ENCODE data around the gene SPATA21.

The SPATA21 gene

GRCh38 chr1:16450863-16451481 is 13.7 kb upstream of the SPATA21 start:
- DNase-seq = no peak

- DNase-seq = no peak
These were observed 12.4 kb upstream of the SPATA21 start for GRCh38 chr1:16449666-16450065.

DNA sequence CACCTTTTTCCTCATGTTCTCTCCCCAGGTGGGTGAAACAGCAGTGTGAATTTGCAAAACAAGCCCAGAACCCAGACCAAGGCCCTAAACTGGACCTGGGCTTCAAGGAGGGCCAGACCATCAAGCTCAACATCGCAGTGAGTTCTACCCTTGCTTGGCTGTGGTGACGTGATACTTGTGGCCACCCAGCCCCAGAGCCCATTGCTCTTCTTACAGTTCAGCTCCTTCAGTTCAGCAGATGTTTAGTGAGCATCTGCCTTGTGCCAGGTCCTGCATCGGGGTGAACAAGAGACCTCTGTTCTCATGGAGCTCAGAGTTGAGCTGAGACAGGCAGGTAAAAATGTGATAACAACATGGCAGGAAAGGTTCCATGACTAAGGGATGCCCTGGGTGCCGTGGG is 11.8 kb upstream of the SPATA21 start:
- no peak for DNase-seq

DNA sequence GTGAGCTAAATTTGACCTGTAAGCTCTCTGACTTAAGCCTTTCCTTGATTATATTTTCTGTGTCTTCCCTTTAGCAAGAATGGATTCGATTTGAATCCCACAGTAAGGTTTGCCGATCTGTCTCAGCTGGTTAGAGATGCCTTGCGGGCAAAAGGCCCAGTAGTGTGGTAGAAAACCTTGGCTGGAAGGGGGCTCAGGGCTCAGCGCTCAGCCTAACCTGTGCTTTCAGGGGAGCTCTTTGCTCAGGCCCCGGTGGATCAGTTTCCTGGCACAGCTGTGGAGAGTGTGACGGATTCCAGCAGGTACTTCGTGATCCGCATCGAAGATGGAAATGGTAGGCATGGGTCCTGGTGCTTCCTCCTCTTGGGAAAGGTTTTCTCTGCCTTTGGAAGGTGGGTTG is 10.4 kb upstream of the SPATA21 start:
- no peak for DNase-seq

DNA sequence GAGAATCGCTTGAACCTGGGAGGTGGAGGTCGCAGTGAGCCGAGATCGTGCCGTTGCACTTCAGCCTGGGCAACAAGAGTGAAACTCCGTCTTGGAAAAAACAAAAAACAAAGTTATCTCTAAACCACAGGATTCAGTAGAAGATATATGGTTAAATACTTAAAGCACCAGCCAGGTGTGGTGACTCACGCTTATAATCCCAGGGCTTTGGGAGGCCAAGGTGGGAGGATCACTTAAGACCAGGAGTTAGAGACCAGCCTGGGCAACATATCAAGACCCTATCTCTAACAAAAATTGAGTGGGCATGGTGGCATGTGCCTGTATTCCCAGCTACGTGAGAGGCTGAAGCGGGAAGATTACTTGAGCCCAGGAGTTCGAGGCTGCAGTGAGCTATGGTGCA is 8.9 kb upstream of the SPATA21 start:
- no peak for DNase-seq

DNA sequence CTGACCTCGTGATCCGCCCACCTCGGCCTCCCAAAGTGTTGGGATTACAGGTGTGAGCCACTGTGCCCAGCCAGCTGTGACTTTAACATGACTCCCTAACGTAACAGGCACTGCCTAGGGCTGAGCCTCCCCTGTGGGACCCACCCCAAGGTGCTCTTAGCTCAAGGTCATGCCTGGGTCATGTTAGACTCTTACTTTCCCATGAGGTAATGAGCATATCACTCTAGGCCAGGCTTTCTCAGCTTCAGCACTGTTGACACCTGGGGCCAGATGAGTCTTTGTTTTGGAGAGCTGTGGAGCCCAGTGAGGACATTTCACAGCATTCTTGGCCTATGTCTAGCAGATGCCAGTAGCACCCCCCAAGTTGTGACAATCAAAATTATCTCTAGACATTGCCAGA is 7.8 kb upstream of the SPATA21 start:
- no peak for DNase-seq

DNA sequence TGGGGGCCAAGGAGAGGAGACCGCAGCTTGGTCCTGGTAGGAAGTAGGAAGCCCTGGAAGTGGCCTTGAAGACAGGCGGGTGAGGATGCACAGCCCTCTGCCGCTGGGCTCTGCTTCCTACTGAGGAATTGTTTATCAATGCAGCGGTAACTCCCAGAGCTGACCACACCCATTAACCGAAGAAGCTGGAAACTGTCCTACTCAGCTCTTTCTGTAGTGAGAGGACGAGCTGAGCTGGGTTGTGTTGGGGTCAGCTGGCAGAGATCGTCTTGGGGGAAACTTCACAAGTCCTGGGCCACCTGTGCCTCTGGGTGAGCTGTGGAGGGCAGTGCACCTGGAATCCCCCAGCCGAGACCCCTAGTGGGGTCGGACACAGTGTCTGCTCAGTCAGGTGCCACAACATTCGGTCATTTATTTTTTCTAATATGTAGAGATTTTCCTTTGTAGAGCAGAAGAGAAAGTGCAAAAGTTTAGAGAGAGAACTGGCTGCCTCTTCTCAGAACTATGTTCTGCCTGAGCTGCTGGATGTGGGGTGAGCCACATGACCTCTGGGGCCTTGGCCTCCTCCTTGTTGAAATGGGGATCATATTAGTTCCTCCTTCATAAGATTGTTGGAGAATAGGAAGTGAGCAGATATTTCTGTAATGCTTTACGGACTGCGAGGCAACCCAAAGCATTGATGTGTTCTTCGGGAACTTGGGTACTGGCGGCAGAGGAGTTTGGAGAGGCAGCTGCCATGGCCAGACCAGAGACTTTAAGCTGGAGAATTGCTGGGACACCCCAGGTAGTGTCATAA is 6.9 kb upstream of the SPATA21 start:
- no peak for DNase-seq

DNA sequence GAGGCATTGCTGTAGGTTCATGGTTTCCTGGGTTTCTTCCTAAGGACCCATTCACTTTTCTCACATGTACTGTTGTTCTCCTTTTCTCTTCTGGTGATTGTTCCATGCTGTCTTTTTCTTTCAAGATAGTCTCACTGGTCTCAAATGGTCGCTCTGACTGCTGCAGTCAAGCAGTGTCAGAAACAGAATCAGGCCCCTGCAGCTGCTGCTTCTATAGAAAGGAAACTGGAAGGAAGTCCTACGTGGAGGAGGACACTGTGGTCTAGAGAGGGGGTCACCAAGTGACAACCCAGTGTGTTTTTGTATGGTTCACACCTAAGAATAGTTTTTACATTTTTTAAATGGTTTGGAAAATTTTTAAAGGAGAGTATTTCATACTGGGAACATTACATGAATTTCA is 5.7 kb upstream of the SPATA21 start:
- DNase-seq = no peak

DNA sequence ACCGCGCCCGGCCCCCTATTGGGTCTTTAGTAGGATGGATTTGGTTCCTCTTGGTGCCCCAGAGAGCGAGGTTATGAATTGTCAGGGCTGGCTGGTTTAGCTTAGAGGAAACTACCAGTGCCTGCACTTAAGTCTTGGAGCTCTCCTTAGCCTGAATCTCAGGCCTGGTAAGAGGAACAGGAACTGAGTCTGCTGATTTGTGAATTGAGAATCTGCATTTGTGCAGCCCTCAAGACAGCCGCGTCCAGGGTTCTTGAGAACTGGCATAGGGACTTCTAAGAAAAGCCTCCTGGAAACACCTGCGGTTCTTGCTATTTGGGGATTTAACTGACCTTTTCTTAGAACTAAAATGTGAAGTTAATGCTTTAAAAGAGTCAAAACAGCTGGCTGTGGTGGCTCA is 5.0 kb upstream of the SPATA21 start:
- no peak for DNase-seq

GRCh38 chr1:16441282-16441665 is 4.0 kb upstream of the SPATA21 start:
- DNase-seq = no peak

GRCh38 chr1:16440470-16441281 is 3.5 kb upstream of the SPATA21 start, which contains the start of gene NECAP2:
TSS of gene NECAP2 (plus strand) at chr1:16440724. CDS start at chr1:16440762, 38 bp downstream.
- peak; percentile 89 for DNase-seq

DNA sequence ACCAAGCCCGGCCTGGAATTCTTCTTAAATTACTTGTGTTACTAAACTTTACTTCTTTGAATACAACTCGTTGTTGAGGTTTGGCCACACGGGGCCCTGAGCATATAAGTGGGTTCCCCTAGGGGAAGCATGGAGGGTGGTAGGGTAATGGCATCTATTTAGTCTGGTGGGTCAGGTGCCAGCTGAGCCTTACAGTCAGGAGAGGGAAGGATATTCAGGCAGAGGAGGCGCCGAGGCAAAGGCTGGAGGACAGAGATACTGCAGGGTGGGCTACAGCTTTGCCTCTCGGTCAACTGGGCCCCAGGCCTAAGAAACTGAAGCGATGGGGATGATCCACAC is 2.9 kb upstream of the SPATA21 start:
- DNase-seq = no peak

GRCh38 chr1:16438924-16439323 is 1.7 kb upstream of the SPATA21 start:
- no peak for DNase-seq

GRCh38 chr1:16438516-16438915 is 1.3 kb upstream of the SPATA21 start:
- no peak for DNase-seq

DNA sequence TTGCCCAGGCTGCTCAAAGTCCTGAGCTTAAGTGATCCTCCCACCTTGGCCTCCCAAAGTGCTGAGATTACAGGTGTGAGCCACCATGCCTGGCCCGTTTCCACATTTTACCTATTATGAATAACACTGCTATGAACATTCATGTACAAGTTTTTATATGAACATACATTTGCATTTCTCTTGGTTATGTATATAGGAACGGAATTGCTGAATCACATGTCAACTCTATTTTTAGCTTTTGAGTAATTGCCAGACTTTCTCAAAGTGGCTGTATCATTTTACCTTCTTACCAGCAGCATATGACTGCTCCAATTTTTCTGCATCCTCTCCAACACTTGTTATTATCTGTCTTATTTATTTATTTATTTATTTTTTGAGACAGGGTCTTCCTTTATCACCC is 2.7 kb downstream of the SPATA21 start:
- no peak for DNase-seq

DNA sequence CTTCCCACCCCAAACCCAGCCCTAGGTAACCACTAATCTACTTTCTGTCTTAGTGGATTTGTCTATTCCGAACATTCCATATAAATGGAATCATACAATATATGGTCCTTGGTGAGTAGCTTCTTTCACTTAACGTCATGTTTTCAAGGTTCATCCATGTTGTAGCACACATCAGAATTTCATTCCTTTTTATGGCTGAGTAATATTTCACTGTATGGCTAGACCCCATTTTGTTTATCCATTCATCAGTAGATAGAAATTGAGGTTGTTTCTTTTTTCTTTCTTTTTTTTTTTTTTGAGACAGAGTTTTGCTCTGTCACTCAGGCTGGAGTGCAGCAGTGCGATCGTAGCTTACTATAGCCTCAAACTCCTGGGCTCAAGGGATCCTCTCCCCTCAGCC is 3.2 kb downstream of the SPATA21 start:
- DNase-seq = no peak

GRCh38 chr1:16433030-16433429 is 4.2 kb downstream of the SPATA21 start:
- DNase-seq = no peak

DNA sequence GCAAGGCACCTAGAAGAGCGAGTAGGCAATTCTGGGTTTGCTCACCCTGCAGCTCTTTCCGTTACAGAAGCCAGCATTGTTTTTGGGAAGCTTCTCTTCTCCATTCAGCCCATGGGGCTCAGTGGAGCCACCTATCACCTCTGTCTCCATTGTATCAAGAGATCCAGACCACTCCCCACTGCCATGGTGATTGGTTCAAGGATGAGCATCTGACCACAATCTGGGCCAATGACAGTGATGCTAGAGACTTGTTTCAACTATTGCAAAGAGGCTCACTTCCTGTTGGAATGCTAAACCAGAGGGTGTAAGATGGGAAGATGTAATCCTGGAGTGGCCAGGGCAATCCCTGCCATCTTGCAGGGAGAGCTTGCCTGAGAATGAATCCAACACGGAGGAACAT is 6.6 kb downstream of the SPATA21 start:
- no peak for DNase-seq

DNA sequence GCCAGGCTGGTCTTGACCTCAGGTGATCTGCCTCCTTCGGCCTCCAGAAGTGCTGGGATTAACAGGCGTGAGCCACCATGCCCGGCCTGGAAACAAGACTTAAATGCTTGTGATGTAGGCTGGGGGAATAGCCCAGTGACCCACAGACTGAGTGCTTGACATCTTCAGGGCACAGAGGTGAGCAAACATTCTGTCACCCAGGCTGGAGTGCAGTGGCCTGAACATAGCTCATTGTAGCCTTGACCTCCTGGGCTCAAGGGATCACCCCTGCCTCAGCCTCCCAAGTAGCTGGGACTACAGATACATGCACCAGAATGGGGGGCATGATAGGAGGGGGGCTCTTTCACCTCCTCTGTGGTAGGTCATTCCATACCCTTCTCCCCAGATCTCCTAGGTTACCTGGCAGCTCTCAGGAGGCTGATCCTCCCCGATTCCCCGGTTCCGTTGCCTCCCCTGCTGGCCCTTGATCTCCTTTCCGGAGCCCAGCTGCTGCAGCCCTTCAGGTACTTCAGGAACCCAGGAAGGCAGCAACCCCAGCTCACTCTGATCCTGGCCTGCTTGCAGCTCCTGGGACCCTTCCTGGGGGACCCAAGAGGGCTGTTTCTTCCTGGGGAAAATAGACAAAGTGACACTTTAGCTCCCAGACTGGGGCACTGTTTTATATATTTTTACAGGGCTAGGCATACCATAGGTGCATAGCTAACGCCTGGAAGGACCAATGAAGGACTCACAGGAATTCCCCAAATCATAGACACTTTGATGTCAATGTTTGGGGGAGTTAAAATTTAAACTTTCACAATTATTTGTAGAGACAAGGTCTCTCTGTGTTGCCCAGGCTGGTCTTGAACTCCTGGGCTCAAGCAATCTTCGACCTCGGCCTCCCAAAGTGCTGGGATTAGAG is 11.8 kb downstream of the SPATA21 start:
- DNase-seq = no peak

GRCh38 chr1:16422041-16422440 is 15.2 kb downstream of the SPATA21 start:
- no peak for DNase-seq

GRCh38 chr1:16421201-16421600 is 16.0 kb downstream of the SPATA21 start:
- DNase-seq = no peak

DNA sequence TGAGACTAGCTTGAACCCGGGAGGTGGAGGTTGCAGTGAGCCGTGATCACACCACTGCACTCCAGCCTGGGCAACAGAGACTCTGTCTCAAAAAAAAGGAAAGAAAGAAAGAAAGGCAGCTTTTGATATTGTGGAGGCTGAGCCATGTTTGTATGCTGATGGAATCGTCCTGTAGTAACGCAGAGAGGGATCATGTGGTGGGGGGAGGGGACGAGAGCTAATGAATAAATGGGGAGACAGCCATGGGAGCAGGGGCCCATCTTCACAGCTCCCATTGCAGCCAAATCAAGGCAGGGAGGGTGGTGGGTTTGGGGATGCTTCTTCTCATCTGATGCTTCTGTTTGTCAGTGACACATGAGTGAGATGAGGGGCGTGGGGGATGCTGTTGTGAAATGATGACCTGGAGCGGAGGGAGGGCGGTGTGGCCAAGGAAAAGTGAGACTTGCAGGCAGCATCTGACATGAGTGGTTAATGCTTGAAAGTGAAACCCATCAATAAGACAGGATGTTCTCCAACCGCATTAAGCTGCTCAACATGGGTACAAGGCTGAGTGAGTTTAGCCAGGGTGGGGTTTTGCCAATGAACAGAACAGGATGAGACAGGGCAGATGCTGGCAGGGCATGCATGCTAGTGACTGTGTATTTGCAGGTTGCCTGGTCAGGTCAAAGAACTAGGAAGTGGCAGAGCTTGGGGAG is 16.7 kb downstream of the SPATA21 start:
- no peak for DNase-seq
